GM19467 (cell line): Measurements from ENCODE around the gene PLEKHA5.
"Not testable (repeated sequence)": the region's sequence is repeated elsewhere in the genome, so short reads cannot be mapped to it uniquely, and the experiment has no call there.

ENCODE experiments used
- ATAC-seq: cut with Tn5 transposase; IDR thresholded peaks from one replicate; pipeline ENCODE4 v1.9.1; 2021; ENCODE audit warnings: mild to moderate bottlenecking, moderate library complexity; ENCODE audit not compliant: unreplicated experiment

PLEKHA5 gene

DNA sequence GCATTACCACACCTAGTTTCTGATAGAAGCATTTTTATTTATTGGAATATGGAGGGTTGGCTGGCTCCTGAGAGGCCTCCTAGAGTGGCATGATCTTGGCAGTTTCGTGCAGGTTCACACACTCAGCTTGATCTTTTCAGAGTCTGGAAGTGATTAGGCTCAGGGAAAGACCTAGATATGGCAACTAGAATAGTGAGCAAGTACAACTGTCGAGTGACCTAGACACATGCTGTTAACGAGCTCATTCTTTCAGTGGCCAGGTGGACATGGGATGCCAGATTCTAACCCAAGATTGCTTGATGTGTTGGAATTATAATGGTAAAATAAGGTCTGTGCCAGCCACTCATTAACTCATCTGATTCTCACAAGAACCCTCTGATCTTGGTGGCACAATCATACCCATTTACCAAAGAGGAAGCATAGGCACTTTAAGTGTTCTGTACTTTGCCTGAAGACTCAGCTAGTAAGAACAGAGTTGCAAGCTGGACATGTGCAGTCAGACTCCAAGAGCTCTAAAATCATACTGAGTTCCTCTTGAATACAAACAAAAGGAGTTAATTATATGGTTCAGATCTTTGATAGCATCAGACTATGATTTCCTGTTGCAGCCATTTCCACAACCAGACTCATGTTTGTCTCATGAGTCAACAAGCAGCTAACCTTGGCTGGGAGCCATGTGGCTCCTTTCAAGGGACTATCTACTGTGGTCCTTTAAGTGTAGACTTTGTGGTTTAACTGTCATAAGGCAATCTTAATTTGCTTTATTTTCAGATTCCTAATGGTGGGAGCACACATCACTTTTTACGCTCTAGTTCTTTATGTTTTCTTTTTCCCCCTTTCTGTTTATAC, 144.2 kb downstream of the PLEKHA5 start:
- ATAC-seq, result no peak

DNA sequence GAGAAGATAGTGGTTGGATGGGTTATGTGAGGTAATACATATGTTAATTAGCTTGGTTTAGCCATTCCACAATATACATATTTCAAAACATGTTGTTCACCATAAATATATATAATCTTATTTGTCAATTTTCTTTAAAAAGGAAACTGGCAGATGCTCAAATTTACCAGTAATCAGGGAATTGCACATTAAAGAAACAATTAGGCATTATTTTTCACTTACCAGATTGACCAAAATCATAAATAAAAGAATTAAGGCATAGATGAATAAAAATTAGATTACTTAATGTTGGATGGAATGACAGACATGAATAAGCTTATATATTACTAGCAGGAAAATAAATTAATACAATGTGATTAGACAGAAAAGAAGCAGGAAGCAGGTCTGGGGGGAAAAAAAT, 147.2 kb downstream of the PLEKHA5 start:
- no peak for ATAC-seq

DNA sequence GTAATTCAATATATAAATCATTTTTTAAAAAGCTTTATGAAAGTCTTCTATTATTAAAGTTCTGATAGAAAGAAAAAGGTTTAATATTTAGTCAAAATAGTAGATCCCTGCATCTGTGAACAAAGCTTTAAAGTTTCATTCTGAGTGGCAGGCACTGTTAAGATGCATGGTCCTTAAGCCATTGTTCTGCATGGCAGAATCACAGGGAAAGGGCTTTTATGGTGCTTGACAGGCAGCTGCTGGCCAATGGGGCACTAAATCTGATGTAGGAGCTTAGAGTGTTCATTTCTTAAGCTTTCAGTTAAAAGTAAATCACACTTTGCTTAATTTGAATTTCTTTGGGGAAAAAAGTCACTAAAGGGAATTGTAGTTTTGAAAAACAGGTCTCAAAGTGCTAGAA, 148.2 kb downstream of the PLEKHA5 start:
- ATAC-seq, result no peak

DNA sequence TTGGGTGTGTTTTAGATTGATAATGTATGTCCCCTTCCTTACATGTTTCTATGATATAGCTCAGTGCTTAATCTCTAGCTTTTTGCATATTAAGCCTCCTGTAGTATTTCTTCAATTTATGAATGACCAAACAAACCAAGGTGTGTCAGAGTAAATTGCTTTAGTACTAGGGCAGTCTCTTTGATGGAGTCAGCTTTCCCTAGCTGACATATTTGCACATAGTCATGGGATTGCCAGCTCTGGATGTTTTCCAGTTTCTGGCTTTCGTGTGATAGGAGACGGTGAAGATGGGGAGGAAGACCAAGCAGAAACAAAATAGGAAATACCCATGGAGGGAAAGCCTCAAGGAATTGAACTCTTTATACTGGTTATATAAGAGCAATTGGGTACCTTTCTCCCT, 148.9 kb downstream of the PLEKHA5 start:
- no peak for ATAC-seq

DNA sequence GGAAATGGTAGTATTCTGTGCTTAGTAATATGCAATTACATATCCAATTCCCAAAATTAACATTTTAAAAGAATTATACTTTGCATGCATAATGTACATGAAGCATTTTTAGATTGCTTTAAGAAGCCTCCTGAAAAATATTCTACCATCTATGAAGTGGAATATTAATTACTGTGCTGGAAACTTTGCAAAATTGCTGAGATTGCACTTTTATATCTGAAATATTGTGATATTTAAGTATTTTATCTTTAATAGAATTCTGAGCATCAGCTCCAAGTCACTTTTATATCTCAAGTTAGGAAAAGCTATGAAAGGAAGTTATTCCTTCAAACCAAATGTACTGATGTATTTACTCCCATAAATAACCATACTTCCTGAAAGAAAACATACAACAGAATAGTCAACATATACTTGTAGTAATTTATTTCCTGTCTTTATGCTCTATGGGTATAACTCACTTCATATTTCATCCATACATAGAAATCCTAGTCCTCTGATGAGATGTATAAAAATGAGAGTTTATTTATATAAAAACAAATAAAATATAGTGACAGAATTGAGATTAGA, 152.7 kb downstream of the PLEKHA5 start:
- ATAC-seq, result no peak

DNA sequence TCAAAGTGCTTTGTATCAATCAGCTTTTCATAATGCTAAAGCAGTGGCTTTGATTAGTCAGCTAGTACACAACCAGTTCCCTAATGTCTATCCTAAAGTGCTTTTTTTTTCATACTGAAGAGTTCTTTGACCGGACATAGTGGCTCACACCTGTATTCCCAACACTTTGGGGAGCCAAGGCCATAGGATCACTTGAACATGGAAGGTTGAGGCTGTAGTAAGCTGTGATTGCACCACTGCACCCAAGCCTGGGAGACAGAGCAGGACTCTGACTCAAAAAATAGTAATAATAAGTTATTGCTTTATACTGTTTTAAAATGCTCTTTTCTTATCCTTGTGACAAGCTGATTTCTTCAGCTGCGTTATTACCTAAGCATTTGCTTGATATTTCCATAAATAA, 155.1 kb downstream of the PLEKHA5 start:
- no peak for ATAC-seq

DNA sequence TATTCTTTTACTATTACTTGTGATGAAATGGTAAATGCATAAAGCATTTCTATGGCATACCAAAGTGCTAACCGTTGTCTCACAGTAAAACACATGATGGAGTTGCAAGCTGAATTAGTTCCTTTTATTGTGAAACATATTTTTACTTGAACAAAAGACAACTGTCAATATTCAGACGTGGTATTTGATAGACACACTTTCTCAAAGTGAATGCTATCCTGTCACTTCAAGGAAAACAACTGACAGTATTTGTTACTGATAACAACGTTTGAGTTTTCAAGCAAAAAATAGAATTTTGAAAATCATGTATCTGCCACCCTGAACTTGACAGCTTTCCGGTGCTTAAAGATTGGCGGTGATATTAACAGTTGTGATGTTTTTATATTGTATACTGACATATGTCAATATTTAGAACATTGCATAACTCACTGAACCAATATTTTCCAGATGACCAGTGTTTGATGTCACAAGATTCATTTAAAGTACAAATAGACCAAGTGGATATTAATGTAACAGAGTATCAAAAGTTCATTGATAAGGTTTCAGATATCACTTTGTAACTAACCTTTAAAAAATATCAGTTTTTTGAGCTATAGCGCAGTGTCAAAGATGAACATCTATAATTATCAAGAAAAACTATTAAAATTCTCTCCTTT, 156.4 kb downstream of the PLEKHA5 start:
- no peak for ATAC-seq

DNA sequence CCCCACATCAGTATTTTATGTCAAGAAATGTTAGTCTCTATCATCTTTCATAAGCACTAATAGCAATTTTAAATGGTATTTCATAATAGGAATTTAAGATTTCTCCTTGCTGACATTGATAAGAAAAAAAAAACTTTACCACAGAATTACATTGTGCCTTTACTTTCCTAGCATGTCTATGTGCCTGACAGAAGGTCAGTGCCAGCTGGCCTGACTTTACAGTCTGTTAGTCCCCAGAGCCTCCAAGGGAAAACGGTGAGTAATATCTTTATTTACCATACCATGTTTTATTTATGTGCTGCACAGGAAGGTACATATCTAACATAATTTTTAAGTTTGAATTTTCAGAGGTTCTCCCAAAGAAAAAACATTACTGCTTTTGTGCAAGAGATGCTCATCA, 157.8 kb downstream of the PLEKHA5 start:
- no peak for ATAC-seq

DNA sequence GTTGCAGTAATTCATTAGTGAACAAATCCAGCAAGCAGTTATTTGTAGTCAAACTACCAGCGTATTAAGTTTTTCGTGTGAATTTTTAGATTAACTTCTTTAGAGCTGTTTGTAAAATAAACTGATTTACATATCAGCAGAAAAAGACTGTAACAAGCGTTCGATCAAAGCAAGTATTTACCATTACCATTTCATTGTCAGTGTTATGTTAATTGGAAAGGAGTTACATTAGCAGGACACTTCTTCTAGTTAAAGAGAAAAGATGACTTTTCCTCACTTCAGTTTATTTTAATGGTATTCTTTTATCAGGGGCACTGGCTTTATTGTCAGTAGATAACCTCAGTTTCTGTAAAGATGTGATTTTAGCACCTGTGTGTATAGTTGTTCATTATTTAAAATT, 158.6 kb downstream of the PLEKHA5 start:
- no peak for ATAC-seq

DNA sequence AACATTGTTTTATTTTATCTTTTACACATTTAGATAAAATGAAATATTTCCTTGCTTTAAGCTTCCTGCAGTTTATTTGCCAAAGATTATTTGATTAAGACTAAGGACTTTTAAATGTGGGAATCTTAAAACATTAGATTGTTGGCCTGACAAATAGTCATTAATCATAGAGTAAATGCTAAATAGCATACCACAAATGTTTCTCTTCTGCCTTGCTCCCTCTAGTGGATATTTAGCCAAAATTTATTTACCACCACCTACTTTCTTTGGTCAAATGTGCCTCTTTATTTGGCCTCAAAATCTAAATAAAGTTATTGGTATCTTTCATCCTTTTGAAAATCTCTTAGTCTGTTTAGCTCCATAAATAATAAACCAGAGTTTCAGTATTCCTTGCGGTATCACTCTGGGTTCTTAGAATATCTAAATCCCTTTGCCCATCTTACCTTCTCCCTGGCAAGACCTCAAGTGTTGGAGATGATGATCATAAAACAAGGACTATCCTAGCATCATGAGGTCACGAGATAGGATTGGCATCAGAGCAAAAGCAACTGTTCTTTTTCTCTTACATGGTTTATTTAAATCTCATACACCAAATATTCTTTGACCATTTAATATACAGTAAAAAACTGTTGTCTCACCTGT, 159.2 kb downstream of the PLEKHA5 start:
- no peak for ATAC-seq

DNA sequence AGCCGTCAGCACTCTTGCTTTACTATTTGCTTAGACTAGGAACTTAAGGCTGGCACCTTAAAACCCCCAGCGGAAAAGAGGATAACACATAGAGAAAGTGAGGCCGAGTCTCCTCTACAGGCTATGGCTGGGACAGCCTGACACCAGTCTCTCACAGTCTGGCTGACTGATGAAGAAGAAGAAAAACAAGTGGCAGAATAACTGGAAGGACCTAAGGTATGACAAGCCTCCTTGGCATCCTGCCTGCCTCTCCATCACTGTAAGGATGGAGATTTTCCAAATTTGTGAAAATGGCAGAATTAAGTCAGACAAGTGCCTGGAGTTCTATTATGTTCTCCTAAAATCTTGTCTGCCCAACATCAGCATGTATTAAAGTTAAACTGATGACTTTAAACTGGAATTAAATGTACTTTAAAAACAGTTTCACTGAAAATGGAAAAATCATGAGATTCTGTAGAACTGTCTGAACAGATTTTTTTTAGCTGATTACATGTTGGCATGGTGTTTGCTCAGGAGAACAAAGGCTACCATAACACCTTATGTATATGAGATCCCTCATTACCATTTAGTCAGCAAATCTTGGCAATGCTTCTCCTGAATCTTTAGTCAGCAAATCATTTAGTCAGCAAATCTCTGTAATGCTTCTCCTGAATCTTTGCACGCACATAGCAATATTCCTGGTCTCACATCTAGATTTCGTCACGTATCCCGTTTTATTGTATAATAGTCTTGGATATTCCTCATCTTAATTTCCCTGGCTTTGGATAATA, 169.5 kb downstream of the PLEKHA5 start:
- ATAC-seq, result no peak

DNA sequence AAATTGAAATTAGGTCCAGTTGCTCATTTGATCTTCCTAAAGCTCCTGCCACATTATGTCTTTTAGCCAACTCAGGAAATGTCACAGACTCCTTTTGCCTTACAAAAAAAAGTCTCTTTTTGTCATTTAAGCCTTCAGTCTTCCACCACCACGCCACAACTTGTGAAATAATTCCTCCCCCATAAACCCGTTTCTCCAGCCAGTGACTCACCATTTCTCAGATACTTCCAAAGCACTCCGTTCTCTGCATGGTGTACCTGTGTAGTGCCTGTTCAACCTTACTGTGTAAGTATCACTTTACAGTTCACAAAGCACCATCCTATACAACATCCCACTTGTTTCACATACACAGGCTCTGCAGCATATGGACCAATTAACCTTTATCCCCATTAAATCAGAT, 170.2 kb downstream of the PLEKHA5 start:
- no peak for ATAC-seq

DNA sequence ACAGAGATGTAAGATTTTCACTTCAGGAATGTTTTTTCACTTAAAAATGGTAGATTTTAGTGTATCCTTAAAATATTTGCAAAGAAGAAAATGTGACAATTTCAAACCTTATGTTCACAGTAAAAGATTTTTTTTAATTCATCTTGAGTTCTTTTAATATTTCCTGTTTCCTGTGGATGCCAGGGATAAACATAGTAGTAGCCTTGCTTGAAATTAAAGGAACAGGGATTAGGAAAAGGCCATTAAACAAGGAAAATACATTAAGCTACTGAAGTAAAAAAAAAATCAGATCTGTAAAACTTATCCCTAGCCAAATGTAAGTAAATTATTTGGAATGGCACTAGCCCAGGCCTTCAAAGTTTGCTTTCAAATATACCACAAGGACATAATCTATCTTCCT, 171.7 kb downstream of the PLEKHA5 start:
- ATAC-seq, result no peak

DNA sequence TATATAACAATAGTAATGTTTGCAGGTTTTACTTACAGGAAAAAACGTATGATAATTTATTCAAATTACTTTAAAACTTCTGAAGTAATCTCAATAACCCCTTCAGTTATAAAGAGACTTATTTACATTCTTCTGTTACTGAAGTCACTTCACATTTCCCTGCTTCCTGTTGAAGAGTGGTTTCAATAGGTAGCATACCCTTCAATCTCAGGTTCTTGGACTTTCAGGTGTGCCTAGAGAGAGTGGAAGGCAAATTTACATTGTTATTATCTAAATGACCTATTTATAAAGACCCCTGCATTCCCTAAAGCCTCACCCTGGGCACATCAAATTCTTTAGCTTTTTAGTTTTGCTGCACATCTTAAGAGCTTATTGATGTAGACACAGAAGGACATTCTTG, 172.2 kb downstream of the PLEKHA5 start:
- no peak for ATAC-seq

DNA sequence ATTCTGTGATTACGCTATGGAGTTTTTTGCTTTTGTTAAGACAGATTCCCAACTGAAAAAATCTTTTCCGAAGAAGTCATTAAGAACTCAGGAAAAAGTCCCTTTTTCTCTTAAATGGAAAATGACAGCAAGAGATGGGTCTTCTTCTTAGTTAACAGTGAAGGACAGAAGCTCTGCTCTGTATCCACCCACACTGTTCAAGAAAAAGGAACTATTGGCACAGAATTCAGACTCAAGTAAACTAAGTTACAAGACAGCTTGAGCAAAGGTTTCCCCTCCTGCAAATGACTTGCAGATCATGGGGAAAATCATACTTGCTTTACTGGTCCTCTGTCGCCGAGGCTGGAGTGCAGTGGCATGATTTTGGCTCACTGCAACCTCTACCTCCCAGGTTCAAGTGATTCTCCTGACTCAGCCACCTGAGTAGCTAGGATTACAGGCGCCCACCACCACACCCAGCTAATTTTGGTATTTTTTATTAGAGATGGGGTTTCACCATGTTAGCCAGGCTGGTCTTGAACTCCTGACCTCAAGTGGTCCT, 172.6 kb downstream of the PLEKHA5 start:
- ATAC-seq, result no peak

DNA sequence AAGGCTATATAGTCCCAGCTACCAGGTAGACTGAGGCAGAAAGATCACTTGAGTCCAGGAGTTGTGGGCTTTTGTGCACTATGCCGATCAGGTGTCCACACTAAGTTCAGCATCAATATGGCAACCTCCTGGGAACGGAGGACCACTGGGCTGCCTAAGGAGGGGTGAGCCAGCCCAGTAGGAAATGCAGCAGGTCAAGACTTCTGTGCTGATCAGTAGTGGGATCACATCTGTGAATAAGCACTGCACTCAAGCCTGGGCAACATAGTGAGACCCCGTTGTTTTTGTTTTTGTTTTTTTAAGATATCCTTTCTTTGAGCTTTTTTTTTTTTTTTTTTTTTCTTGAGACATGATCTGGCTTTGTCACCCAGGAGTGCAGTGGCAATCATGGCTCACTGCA, 174.0 kb downstream of the PLEKHA5 start:
- ATAC-seq, result no peak

DNA sequence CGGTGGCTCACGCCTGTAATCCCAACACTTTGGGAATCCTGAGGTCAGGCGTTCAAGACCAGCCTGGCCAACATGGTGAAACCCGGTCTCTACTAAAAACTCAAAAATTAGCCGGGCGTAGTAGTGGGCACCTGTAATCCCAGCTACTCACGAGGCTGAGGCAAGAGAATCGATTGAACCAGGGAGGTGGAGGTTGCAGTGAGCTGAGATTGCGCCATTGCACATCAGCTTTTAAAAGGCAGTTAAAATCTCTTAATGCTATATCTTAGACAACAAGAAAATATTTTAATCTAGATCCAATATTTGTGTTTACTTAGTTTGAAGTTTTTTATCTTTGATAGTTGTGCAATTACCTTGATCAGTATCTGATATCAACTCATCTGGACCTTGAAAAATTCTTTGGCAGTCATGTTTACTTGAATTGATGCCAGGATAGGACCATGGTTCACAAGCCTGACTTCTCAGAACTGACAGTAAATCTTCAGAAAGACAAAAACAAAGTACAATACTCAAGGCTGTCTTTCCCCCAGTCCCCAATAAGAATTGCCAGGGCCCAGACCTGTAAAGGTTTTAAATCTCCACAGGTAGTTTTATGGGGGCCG, 174.7 kb downstream of the PLEKHA5 start:
- ATAC-seq, result no peak

DNA sequence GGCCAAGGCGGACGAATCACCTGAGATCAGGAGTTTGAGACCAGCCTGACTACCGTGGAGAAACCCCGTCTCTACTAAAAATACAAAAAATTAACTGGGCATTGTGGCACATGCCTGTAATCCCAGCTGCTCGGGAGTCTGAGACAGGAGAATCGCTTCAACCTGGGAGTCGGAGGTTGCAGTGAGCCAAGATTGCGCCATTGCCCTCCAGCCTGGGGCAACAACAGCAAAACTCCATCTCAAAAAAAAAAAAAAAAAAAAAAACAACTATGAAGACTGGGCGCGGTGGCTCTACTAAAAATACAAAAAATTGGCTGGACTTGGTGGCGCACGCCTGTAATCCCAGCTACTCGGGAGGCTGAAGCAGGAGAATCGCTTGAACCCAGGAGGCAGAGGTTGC, 176.1 kb downstream of the PLEKHA5 start:
- ATAC-seq, result not testable (repeated sequence)

DNA sequence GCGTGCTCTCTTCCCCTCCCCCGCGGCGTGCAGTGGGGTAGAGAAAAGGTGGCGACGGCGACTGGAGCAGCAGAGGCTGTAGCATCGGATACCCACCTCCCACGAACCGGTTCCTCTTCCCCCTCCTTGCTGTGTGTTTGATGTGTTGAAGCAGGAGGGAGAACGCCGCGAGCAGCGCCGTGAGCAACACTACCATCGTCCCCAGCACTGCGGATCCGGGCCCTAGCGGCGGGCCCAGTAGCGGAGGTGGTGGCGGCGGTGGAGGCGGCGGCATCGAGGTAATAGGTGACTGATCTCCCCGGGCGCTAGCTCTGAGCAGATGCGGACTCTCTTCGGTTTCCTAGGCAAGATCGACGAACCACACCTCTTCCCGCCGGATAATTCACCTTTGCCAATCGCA, 176.8 kb downstream of the PLEKHA5 start:
- ATAC-seq, result no peak

DNA sequence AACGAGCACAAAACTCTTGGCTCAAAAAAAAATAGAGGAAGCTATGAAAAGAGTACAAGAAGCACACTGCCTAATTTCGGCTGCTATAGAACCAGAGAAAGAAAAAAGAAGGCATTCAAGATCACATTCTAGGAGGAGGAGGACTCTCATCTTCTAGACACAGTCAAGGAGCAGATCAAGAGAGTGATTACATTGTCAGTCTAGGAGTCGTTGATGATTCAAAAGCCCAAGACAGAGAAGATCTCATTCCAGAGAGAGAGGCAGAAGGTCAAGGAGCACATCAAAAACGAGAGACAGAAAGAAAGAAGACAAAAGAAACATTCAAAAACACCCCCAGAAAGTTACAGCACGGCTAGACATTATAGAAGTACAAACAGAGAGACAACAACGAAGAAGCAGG, 177.9 kb downstream of the PLEKHA5 start:
- ATAC-seq, result no peak
